Measurements from ENCODE around the gene FAM219A. TPM values are rescaled to one million over a fixed set of nuclear protein-coding genes. Genes with fewer than 3 reads are reported as not detected.

FAM219A gene
- total RNA-seq, 1 experiment from 2014 or later = 38.6 TPM

DNA sequence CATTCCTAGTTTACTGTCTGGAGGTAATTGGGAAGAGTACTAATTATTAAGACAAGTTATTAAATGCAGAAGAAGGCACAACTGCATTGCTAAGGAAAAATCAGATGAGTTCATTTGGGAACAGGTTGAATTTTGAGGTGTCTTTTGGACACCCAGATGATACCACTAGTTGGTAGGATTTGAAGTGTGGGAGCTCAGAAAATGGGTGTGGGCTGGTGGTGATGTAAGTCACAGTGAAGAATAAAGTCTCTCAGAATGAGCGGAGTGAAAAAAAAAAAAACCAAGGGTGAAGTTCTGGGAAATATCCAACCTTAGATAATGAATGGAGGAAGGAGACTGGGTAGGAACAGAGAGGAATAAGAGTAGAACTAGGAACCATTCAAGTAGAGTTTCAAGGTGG lies 46.0 kb downstream of the FAM219A start:
- Histone ChIP-seq H3K4me1 (ENCODE audit: control insufficient read depth, insufficient read depth, low read length) (no peaks in the 10 kb centered on the region), H3K4me3 (ENCODE audit: low read depth in 2 of 2, low read length in 2 of 2) (no peak overlapping the region), H3K27me3 (ENCODE audit: control insufficient read depth, insufficient read depth, low read length) (no peaks in the 10 kb centered on the region), H3K36me3 (ENCODE audit: control insufficient read depth, insufficient read depth, low read length) (no peaks in the 10 kb centered on the region), H3K9me3 (ENCODE audit: control insufficient read depth, insufficient read depth, low read depth, low read length) (no peaks in the 10 kb centered on the region), H3K27ac (ENCODE audit: low read length) (no peak overlapping the region)
- DNase-seq (ENCODE audit: low read depth, low spot score) (no peak), ATAC-seq (no peak)
- BruUV-seq (replicated peaks) = no TSS peak
- ChIA-PET CTCF (interaction anchor here (2.2 kb wide), 1 partner anchor 8 kb away, joined by 6 read pairs; no protein-coding TSS in a partner anchor), POLR2A (interaction anchor here (0.7 kb wide), 1 partner anchor 165 kb away, joined by 6 read pairs; no protein-coding TSS in a partner anchor)
- TF ChIP-seq, protein P1, sequence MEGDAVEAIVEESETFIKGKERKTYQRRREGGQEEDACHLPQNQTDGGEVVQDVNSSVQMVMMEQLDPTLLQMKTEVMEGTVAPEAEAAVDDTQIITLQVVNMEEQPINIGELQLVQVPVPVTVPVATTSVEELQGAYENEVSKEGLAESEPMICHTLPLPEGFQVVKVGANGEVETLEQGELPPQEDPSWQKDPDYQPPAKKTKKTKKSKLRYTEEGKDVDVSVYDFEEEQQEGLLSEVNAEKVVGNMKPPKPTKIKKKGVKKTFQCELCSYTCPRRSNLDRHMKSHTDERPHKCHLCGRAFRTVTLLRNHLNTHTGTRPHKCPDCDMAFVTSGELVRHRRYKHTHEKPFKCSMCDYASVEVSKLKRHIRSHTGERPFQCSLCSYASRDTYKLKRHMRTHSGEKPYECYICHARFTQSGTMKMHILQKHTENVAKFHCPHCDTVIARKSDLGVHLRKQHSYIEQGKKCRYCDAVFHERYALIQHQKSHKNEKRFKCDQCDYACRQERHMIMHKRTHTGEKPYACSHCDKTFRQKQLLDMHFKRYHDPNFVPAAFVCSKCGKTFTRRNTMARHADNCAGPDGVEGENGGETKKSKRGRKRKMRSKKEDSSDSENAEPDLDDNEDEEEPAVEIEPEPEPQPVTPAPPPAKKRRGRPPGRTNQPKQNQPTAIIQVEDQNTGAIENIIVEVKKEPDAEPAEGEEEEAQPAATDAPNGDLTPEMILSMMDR (IDR thresholded peaks at IDR 0.05) = no peak
- TF ChIP-seq, protein P2, sequence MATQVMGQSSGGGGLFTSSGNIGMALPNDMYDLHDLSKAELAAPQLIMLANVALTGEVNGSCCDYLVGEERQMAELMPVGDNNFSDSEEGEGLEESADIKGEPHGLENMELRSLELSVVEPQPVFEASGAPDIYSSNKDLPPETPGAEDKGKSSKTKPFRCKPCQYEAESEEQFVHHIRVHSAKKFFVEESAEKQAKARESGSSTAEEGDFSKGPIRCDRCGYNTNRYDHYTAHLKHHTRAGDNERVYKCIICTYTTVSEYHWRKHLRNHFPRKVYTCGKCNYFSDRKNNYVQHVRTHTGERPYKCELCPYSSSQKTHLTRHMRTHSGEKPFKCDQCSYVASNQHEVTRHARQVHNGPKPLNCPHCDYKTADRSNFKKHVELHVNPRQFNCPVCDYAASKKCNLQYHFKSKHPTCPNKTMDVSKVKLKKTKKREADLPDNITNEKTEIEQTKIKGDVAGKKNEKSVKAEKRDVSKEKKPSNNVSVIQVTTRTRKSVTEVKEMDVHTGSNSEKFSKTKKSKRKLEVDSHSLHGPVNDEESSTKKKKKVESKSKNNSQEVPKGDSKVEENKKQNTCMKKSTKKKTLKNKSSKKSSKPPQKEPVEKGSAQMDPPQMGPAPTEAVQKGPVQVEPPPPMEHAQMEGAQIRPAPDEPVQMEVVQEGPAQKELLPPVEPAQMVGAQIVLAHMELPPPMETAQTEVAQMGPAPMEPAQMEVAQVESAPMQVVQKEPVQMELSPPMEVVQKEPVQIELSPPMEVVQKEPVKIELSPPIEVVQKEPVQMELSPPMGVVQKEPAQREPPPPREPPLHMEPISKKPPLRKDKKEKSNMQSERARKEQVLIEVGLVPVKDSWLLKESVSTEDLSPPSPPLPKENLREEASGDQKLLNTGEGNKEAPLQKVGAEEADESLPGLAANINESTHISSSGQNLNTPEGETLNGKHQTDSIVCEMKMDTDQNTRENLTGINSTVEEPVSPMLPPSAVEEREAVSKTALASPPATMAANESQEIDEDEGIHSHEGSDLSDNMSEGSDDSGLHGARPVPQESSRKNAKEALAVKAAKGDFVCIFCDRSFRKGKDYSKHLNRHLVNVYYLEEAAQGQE (IDR thresholded peaks at IDR 0.05; ENCODE audit: insufficient read depth in 1 of 2, low read depth in 2 of 2, low read length in 1 of 2) = no peak
- TF ChIP-seq POLR2AphosphoS5 (IDR thresholded peaks at IDR 0.05; ENCODE audit: low read depth, low read length) (no peak), TCF7L2 (IDR thresholded peaks at IDR 0.05; ENCODE audit: low read depth, low read length) (no peak), SIN3A (IDR thresholded peaks at IDR 0.05; ENCODE audit: borderline replicate concordance, insufficient read depth, low read depth, low read length) (no peak)
- intact Hi-C loops (cut with micrococcal nuclease; ENCODE audit: unreplicated experiment) = no loop called here
- in situ Hi-C loops (cut with HindIII; ENCODE audit: low pct_unique_long_range_greater_than_20kb, low sequenced_read_pairs) = no loop called here

- no TSS peak for BruUV-seq (replicated peaks)
- Histone ChIP-seq H3K4me1 (ENCODE audit: control insufficient read depth, insufficient read depth, low read length) (no peaks in the 10 kb centered on the region), H3K9me3 (ENCODE audit: control insufficient read depth, insufficient read depth, low read depth, low read length) (no peaks in the 10 kb centered on the region), H3K27ac (ENCODE audit: low read length) (no peak overlapping the region), H3K27me3 (ENCODE audit: control insufficient read depth, insufficient read depth, low read length) (no peaks in the 10 kb centered on the region), H3K4me3 (ENCODE audit: low read depth in 2 of 2, low read length in 2 of 2) (no peak overlapping the region), H3K36me3 (ENCODE audit: control insufficient read depth, insufficient read depth, low read length) (no peaks in the 10 kb centered on the region)
- intact Hi-C loops (cut with micrococcal nuclease; ENCODE audit: unreplicated experiment) = no loop called here
- CTCF ChIA-PET = interaction anchor here (1.0 kb wide), 1 partner anchor 195 kb away, joined by 3 read pairs; no protein-coding TSS in a partner anchor
- DNase-seq (ENCODE audit: low read depth, low spot score) = no peak
- TF ChIP-seq SIN3A (IDR thresholded peaks at IDR 0.05; ENCODE audit: borderline replicate concordance, insufficient read depth, low read depth, low read length) = no peak
- TF ChIP-seq, protein P1 (IDR thresholded peaks at IDR 0.05) = no peak
- TF ChIP-seq, protein P2 (IDR thresholded peaks at IDR 0.05; ENCODE audit: insufficient read depth in 1 of 2, low read depth in 2 of 2, low read length in 1 of 2) = no peak
- no peak for TF ChIP-seq POLR2AphosphoS5 (IDR thresholded peaks at IDR 0.05; ENCODE audit: low read depth, low read length)
- TF ChIP-seq TCF7L2 (IDR thresholded peaks at IDR 0.05; ENCODE audit: low read depth, low read length) = no peak
- POLR2A ChIA-PET = no interaction called here
- in situ Hi-C loops (cut with HindIII; ENCODE audit: low pct_unique_long_range_greater_than_20kb, low sequenced_read_pairs) = no loop called here
- ATAC-seq = no peak
Observed at GRCh38 chr9:34409154-34409553, 49.2 kb downstream of the FAM219A start.
